BLaER1 (cell line): ENCODE results near the gene CDC42EP3.

ENCODE experiments used
- H3K27ac ChIP-seq: shearing (Covaris generic); formaldehyde crosslinking; 2 replicates; pipeline ENCODE4 v1.8.1; 2022
- H3K27me3 ChIP-seq: shearing (Covaris generic); formaldehyde crosslinking; 2 replicates; pipeline ENCODE4 v1.8.1; 2022
- H3K36me3 ChIP-seq: shearing (Covaris generic); formaldehyde crosslinking; 2 replicates; pipeline ENCODE4 v1.8.1; 2022
- H3K4me1 ChIP-seq: shearing (Covaris generic); formaldehyde crosslinking; 2 replicates; pipeline ENCODE4 v1.8.1; 2022
- H3K4me2 ChIP-seq: shearing (Covaris generic); formaldehyde crosslinking; 2 replicates; pipeline ENCODE4 v1.8.1; 2022
- H3K4me3 ChIP-seq: shearing (Covaris generic); formaldehyde crosslinking; 2 replicates; pipeline ENCODE4 v1.8.1; 2022
- H3K9ac ChIP-seq: shearing (Covaris generic); formaldehyde crosslinking; 2 replicates; pipeline ENCODE4 v1.8.1; 2022
- H3K9me3 ChIP-seq: shearing (Covaris generic); formaldehyde crosslinking; 2 replicates; pipeline ENCODE4 v1.8.1; 2022
- H4K20me1 ChIP-seq: shearing (Covaris generic); formaldehyde crosslinking; 2 replicates; pipeline ENCODE4 v1.8.1; 2022
- Cebpa-rat ChIP-seq: shearing (Covaris generic); IDR thresholded peaks from 2 replicates; pipeline ENCODE4 v1.8.1; 2022

Gene CDC42EP3

GRCh38 chr2:37623971-37624900 lies 47.2 kb downstream of the CDC42EP3 start:
- H4K20me1 ChIP-seq: no peaks in the 10 kb centered on the region
- H3K36me3 ChIP-seq: no peaks in the 10 kb centered on the region
- no peak overlapping the region for H3K4me2 ChIP-seq
- no peak overlapping the region for H3K4me3 ChIP-seq
- H3K27ac ChIP-seq: no peak overlapping the region
- no peaks in the 10 kb centered on the region for H3K27me3 ChIP-seq
- no peak for TF ChIP-seq Cebpa-rat
- peaks cover 10% of the 10 kb centered on the region for H3K4me1 ChIP-seq
- H3K9me3 ChIP-seq: no peaks in the 10 kb centered on the region
- no peak overlapping the region for H3K9ac ChIP-seq

DNA sequence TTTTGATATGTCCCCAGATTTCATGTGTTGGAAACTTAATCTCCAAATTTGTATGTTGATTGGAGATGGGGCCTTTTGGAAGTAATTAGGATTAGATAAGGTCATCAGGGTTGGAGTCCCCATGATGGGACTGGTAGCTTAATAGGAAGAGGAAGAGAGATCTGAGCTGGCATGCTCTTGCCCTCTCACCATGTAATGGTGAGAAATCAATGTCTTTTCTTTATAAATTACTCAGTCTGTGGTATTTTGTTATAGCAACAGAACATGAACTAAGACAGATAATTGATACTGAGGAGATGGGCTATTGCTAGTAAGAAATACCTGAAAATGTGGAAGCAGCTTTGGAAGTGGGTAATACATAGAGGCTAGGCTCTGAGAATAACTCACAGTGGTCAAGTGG lies 48.0 kb downstream of the CDC42EP3 start:
- Histone ChIP-seq H3K27me3 (no peaks in the 10 kb centered on the region), H3K4me2 (no peak overlapping the region), H3K9me3 (no peaks in the 10 kb centered on the region), H3K4me3 (no peak overlapping the region), H3K27ac (no peak overlapping the region), H3K9ac (no peak overlapping the region), H3K4me1 (peaks cover 10% of the 10 kb centered on the region), H4K20me1 (no peaks in the 10 kb centered on the region), H3K36me3 (no peaks in the 10 kb centered on the region)
- TF ChIP-seq Cebpa-rat: no peak

DNA sequence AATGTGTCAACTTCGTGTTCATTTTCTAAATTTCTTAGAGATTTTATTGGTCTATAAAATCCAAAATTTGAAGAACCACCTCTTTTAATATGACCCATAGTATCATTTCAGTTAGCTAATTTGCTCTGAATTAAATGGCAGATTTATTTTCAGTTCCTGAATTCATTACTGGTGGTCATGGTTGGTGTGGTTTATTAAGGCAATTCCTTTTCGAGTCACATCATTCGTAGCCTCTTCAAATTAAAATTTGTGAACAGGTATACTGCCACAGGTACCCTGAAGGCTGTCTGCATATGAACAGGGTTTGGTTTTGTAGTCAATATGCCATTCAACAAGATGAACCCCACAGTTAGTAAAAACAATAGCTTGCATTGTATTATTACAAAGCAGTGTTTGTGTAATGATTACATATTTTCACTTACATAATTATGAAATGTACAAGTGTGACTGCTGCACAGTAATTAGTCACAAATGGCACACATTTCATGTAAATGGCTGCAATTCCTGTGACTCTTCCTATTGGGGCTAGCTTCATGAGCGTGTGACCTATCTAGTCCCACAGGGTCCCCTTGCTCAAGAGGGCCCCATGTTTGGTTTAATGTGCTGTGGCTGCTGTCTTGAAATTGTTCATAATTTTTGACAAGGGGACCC lies 48.9 kb downstream of the CDC42EP3 start:
- Histone ChIP-seq H3K4me2 (no peak overlapping the region), H3K36me3 (no peaks in the 10 kb centered on the region), H3K27me3 (no peaks in the 10 kb centered on the region; the same call in 1 of the 2 replicates), H3K4me1 (peaks cover 10% of the 10 kb centered on the region), H3K27ac (no peak overlapping the region), H3K9me3 (no peaks in the 10 kb centered on the region), H3K4me3 (no peak overlapping the region), H3K9ac (no peak overlapping the region), H4K20me1 (no peaks in the 10 kb centered on the region)
- no peak for TF ChIP-seq Cebpa-rat

- H4K20me1 ChIP-seq: no peaks in the 10 kb centered on the region
- no peak overlapping the region for H3K4me2 ChIP-seq
- H3K27ac ChIP-seq: no peak overlapping the region
- no peaks in the 10 kb centered on the region for H3K9me3 ChIP-seq
- H3K27me3 ChIP-seq: no peaks in the 10 kb centered on the region; the same call in 1 of the 2 replicates
- no peak overlapping the region for H3K9ac ChIP-seq
- peaks cover 8% of the 10 kb centered on the region for H3K4me1 ChIP-seq
- no peaks in the 10 kb centered on the region for H3K36me3 ChIP-seq
- no peak for TF ChIP-seq Cebpa-rat
- no peak overlapping the region for H3K4me3 ChIP-seq
These were observed 50.2 kb downstream of the CDC42EP3 start for GRCh38 chr2:37621199-37621598.

DNA sequence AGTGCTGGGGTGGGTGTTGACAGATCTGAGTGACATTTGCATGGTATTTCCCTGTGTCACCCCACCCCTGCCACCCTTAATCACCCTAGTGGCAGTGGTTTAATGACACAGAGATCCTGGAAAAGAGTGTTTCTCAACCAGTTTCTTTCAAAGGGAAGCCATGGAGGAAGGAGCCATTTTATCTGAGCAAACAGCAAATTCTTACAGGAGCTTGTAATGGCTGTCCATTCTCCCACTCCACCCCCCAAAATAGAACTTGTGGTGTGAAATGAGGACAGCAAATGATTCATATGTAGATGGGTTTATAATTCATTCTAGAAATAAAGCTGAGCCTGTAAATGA lies 51.5 kb downstream of the CDC42EP3 start:
- H3K4me3 ChIP-seq: no peak overlapping the region
- no peak overlapping the region for H3K27ac ChIP-seq
- H3K4me1 ChIP-seq: peaks cover 9% of the 10 kb centered on the region
- no peaks in the 10 kb centered on the region for H4K20me1 ChIP-seq
- no peak overlapping the region for H3K9ac ChIP-seq
- H3K27me3 ChIP-seq: no peaks in the 10 kb centered on the region; the same call in 1 of the 2 replicates
- H3K4me2 ChIP-seq: no peak overlapping the region
- no peak for TF ChIP-seq Cebpa-rat
- H3K9me3 ChIP-seq: no peaks in the 10 kb centered on the region
- no peaks in the 10 kb centered on the region for H3K36me3 ChIP-seq

DNA sequence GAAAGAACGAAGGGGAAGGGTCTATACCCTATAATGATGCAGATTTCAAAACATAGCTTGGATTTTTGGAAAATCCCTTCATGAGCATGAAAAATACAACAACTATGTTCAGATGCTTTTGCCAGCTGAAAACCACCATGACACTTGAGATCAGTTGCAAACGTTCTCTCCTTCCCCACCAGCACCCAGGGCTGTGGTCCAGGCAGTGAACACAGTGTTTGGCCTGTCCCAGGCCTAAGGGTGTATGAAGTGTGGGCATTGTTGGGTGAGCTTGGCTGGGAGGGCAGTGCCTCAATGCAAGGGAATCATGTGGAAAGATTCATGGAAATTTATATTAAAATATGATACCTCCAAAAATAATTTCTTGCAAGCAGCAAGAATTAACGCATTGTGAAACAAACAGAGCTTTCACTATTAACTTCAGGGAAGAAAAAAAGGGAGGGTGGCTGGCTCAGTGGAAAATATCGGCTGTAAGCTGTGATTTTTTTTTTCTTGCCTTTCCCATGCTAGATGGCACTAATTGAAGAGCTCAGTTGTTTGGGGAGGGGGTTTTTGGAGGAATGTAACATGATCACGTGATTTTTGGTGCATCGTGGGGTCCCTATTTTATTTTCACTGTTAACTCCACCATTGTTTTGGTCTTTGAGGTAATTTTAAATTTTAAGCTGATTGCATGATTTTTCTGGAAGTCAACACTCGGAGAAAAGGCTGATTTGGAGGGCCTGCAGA lies 52.0 kb downstream of the CDC42EP3 start:
- Histone ChIP-seq H3K27me3 (no peaks in the 10 kb centered on the region; the same call in 1 of the 2 replicates), H3K9ac (no peak overlapping the region)
- TF ChIP-seq Cebpa-rat: no peak

GRCh38 chr2:37618326-37618725 lies 53.1 kb downstream of the CDC42EP3 start:
- no peak for TF ChIP-seq Cebpa-rat
- Histone ChIP-seq H3K9me3 (no peaks in the 10 kb centered on the region), H3K36me3 (no peaks in the 10 kb centered on the region), H4K20me1 (no peaks in the 10 kb centered on the region), H3K9ac (no peak overlapping the region), H3K4me3 (no peak overlapping the region), H3K4me1 (peaks cover 9% of the 10 kb centered on the region), H3K27ac (no peak overlapping the region), H3K27me3 (no peaks in the 10 kb centered on the region; the same call in 1 of the 2 replicates), H3K4me2 (no peak overlapping the region)

More for the DNA sequence above, 52.0 kb downstream of the CDC42EP3 start:
- H3K36me3 ChIP-seq: no peaks in the 10 kb centered on the region
- no peaks in the 10 kb centered on the region for H4K20me1 ChIP-seq
- H3K4me3 ChIP-seq: no peak overlapping the region
- peaks cover 9% of the 10 kb centered on the region for H3K4me1 ChIP-seq
- no peaks in the 10 kb centered on the region for H3K9me3 ChIP-seq
- no peak overlapping the region for H3K4me2 ChIP-seq
- H3K27ac ChIP-seq: no peak overlapping the region

DNA sequence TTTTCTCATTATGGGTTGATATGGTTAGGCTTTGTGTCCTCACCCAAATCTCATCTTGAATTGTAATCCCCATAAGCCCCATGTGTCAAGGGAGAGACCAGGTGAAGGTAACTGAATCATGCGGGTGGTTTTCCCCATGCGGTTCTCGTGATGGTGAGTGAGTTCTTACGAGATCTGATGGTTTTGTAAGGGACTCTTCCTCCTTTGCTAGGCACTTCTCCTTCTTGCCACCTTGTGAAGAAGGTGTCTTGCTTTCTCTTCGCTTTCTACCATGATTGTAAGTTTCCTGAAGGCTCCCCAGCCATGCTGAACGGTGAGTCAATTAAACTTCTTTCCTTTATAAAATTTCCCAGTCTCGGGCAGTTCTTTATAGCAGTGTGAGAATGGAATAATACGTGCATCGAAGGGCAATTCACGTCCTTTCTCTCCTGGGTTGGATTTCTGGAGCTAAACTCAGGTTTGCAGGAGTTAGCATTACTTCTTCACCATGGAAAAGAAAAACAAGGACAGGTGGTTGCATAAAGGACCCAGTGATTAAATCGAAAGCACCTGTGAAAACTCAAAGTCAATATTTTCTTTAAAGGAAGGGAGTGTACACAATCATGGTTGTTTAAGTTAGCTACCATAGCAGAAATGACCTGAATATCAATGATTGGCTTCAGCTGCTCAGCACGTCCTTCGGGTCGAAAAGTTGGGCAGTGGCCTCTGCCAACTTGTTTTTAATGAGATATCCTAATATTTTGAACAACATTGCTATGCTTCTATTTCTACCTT lies 54.1 kb downstream of the CDC42EP3 start:
- Histone ChIP-seq H3K9ac (no peak overlapping the region), H3K27ac (no peak overlapping the region), H3K36me3 (no peaks in the 10 kb centered on the region), H3K9me3 (no peaks in the 10 kb centered on the region), H3K4me1 (peaks cover 9% of the 10 kb centered on the region), H3K4me3 (no peak overlapping the region), H3K4me2 (no peak overlapping the region), H4K20me1 (no peaks in the 10 kb centered on the region), H3K27me3 (no peaks in the 10 kb centered on the region; the same call in 1 of the 2 replicates)
- no peak for TF ChIP-seq Cebpa-rat

DNA sequence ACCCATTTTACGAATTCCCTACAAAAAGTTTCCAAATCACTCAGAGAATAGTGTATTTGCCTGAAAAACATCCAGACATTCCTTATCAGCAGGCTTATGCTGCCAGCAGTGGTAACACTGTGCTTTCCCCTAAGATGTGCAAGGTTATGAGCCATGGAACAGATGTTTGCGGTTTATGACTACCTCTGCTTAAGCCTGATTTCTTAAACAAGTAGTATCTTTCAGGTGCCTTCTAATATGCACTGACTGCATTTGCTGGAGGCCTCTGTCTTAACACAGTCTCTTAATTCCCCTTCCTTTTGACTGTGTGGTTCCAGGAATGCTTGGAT lies 54.8 kb downstream of the CDC42EP3 start:
- Histone ChIP-seq H3K27ac (no peak overlapping the region), H3K4me2 (no peak overlapping the region)

More for the DNA sequence above, 54.8 kb downstream of the CDC42EP3 start:
- Histone ChIP-seq H3K4me1 (peaks cover 9% of the 10 kb centered on the region), H3K9ac (no peak overlapping the region), H3K27me3 (no peaks in the 10 kb centered on the region; the same call in 1 of the 2 replicates), H3K4me3 (no peak overlapping the region), H4K20me1 (no peaks in the 10 kb centered on the region), H3K9me3 (no peaks in the 10 kb centered on the region), H3K36me3 (no peaks in the 10 kb centered on the region)
- TF ChIP-seq Cebpa-rat: no peak
